Kidney (tissue), 13 donors: Measurements from ENCODE around the gene KRABD2.

ENCODE experiments used
- DNase-seq, 5 donors: peaks; one replicate each; pipeline ENCODE4 v3.0.0-alpha.2; 2013 to 2020
- FAIRE-seq: peaks from 2 replicates; lab custom pipeline; 2012; peaks lifted over from hg19 to GRCh38; lab: Jason Lieb, UNC
- H3K27ac ChIP-seq, 2 donors: one replicate each; pipeline ENCODE4 v1.7.0; 2013; ENCODE audit warnings: low read depth in 2 of 2, low read length in 2 of 2, inconsistent platforms in 1 of 2
- H3K27me3 ChIP-seq: one replicate; pipeline ENCODE4 v1.7.1; 2013; ENCODE audit warnings: low read length, inconsistent platforms; ENCODE audit not compliant: control insufficient read depth, insufficient read depth
- H3K36me3 ChIP-seq, 3 donors: one replicate each; pipeline versions ENCODE4 v1.7.0 to v1.7.1; 2013; ENCODE audit warnings: low read length in 3 of 3, control low read depth in 1 of 3, inconsistent platforms in 1 of 3; ENCODE audit not compliant: insufficient read depth in 3 of 3, control insufficient read depth in 2 of 3
- H3K4me1 ChIP-seq, 3 donors: one replicate each; pipeline versions ENCODE4 v1.7.0 to v1.7.1; 2013; ENCODE audit warnings: low read length in 3 of 3, inconsistent platforms in 1 of 3, low read depth in 1 of 3; ENCODE audit not compliant: control insufficient read depth in 2 of 3, insufficient read depth in 2 of 3
- H3K4me3 ChIP-seq, 3 donors: one replicate each; pipeline versions ENCODE4 v1.7.0 to v1.8.1; 2013; ENCODE audit warnings: low read length in 3 of 3, control low read depth in 1 of 3, inconsistent platforms in 1 of 3
- H3K9ac ChIP-seq, 3 donors: one replicate each; pipeline versions ENCODE4 v1.7.0 to v1.7.1; 2013; ENCODE audit warnings: low read length in 3 of 3, control low read depth in 1 of 3, inconsistent platforms in 1 of 3
- H3K9me3 ChIP-seq, 3 donors: one replicate each; pipeline versions ENCODE4 v1.7.0 to v1.7.1; 2013; ENCODE audit warnings: low read length in 3 of 3, control low read depth in 1 of 3, inconsistent platforms in 1 of 3; ENCODE audit not compliant: control insufficient read depth in 2 of 3, insufficient read depth in 1 of 3
- intact Hi-C: fragments of 100-400 bp; cut with DNase I; formaldehyde crosslinking; loops from one replicate; pipeline ENCODE4 v1.11.1; 2022
- TF ChIP-seq, protein P1 (sequence below): IDR thresholded peaks from 3 replicates; pipeline ENCODE4 v1.5.1; 2012; ENCODE audit warnings: mild to moderate bottlenecking, moderate library complexity, borderline replicate concordance; ENCODE audit not compliant: insufficient read depth; ENCODE audit errors: extremely low read depth
- donor health status: control.
- donor health status: control.
- donor health status: control.
- donor health status: control.
- donor health status: control.
- donor health status: DM: yes; HTN: yes; CAD: no.
- donor health status: Normal renal cell carcinoma (clear cell type).

Gene KRABD2

DNA sequence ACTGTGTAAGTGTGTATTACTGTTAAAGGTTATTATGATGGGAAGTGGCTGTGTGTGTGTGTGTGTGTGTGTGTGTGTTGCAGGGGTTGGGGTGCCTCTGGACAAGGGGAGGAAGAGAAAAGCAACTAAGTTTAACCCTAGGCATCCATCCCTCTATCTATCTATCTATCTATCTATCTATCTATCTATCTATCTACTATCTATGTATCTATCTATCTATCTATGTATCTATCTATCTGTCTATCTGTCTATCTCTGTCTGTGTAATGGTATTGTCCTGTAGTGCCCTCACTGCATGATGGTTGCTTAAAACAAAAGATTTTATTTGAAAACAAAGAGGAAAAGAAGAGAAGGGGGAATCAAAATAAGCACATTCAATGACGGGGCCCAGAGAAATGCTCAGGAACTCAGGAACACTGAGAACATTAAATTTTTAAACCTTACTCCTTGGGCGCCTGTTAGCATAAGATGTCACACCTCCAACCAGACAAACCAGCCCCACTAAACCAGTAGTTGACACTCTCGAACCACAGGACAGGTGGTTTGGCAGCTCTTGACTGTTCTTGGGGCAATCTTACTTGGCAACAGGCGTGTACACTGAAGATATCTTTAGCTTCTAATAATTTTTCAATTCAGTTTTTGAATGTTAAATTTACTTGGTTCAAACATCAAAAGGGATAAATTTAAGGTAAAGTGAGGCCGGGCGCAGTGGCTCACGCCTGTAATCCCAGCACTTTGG lies 11.6 kb upstream of the KRABD2 start:
- no peak overlapping the region for H3K9ac ChIP-seq
- no peak for FAIRE-seq
- H3K27ac ChIP-seq, result no peak overlapping the region
- no peaks in the 10 kb centered on the region for H3K36me3 ChIP-seq
- no peak overlapping the region for H3K4me3 ChIP-seq
- TF ChIP-seq, protein P1, sequence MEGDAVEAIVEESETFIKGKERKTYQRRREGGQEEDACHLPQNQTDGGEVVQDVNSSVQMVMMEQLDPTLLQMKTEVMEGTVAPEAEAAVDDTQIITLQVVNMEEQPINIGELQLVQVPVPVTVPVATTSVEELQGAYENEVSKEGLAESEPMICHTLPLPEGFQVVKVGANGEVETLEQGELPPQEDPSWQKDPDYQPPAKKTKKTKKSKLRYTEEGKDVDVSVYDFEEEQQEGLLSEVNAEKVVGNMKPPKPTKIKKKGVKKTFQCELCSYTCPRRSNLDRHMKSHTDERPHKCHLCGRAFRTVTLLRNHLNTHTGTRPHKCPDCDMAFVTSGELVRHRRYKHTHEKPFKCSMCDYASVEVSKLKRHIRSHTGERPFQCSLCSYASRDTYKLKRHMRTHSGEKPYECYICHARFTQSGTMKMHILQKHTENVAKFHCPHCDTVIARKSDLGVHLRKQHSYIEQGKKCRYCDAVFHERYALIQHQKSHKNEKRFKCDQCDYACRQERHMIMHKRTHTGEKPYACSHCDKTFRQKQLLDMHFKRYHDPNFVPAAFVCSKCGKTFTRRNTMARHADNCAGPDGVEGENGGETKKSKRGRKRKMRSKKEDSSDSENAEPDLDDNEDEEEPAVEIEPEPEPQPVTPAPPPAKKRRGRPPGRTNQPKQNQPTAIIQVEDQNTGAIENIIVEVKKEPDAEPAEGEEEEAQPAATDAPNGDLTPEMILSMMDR, result no peak
- intact Hi-C loops, result no loop called here
- H3K4me1 ChIP-seq, result peaks cover 0 to 5% (median 5%) of the 10 kb centered on the region in 3 donors
- H3K9me3 ChIP-seq, result no peaks in the 10 kb centered on the region
- no peak for DNase-seq
- H3K27me3 ChIP-seq, result no peaks in the 10 kb centered on the region

DNA sequence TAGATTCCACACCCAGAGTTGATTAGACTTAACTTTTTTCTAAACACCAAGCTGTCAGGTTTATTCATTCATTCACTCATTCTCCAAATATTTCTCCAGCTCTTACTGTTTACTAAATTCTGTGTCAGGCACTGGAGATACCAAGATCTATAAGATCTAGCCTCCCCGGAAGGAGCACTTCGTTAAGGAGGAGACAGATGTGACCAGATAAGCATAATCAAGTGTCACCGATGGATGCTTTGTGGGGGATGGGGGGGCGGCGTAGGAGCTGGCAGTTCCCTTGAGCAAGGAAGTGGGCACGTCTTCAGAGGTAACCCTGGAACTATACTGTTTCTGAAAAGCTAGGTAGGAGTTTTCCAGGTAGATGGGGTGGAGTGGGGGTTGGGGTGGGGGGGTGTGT lies 10.3 kb upstream of the KRABD2 start:
- intact Hi-C loops, result no loop called here
- FAIRE-seq (no peak), DNase-seq (no peak)
- Histone ChIP-seq H3K36me3 (no peaks in the 10 kb centered on the region), H3K9me3 (no peaks in the 10 kb centered on the region), H3K9ac (no peak overlapping the region), H3K27me3 (no peaks in the 10 kb centered on the region), H3K27ac (no peak overlapping the region), H3K4me1 (peaks cover 2 to 9% (median 8%) of the 10 kb centered on the region in 3 donors), H3K4me3 (no peak overlapping the region)
- TF ChIP-seq, protein P1, result no peak

GRCh38 chr17:8384801-8385378 lies 8.4 kb upstream of the KRABD2 start:
- Histone ChIP-seq H3K4me1 (peaks cover 5 to 26% (median 22%) of the 10 kb centered on the region in 3 donors), H3K27me3 (no peaks in the 10 kb centered on the region), H3K9ac (peak overlapping the region in 1 of 3 donors; percentile 19), H3K4me3 (peak overlapping the region in 1 of 3 donors; percentile 99), H3K9me3 (no peaks in the 10 kb centered on the region), H3K36me3 (peaks cover 5 to 16% (median 14%) of the 10 kb centered on the region in 3 donors), H3K27ac (peak overlapping the region in 1 of 2 donors; percentile 48)
- intact Hi-C loops, result no loop called here
- DNase-seq (peak in 1 of 5 donors; percentile 35), FAIRE-seq (no peak)
- TF ChIP-seq, protein P1, result no peak
